Endothelial cell of umbilical vein (primary cell): ENCODE data around the gene JAZF1.

Source experiments
- CTCF ChIP-seq, 2 donors: IDR thresholded peaks; 1 replicate in 1 of 2; 2 replicates in 1 of 2; pipeline ENCODE4 v1.5.1; 2011; ENCODE audit warnings: low read length in 2 of 2, mild to moderate bottlenecking in 2 of 2, moderate library complexity in 2 of 2, control low read depth in 1 of 2, inconsistent platforms in 1 of 2, low read depth in 1 of 2; ENCODE audit not compliant: insufficient read depth in 1 of 2; ENCODE audit errors: extremely low read depth in 1 of 2
- FOS ChIP-seq: IDR thresholded peaks from 2 replicates; pipeline ENCODE4 v1.6.1; 2011; ENCODE audit warnings: mild to moderate bottlenecking, low read length, moderate library complexity, borderline replicate concordance; ENCODE audit not compliant: insufficient read depth
- MAX ChIP-seq: IDR thresholded peaks from 2 replicates; pipeline ENCODE4 v1.6.1; 2011; ENCODE audit not compliant: insufficient read depth, insufficient read length
- MYC ChIP-seq: IDR thresholded peaks from one replicate; pipeline ENCODE4 v1.6.1; 2011; ENCODE audit warnings: mild to moderate bottlenecking, low read depth, low read length
- POLR2A ChIP-seq: IDR thresholded peaks from 2 replicates; pipeline ENCODE4 v1.6.1; 2012; ENCODE audit warnings: low read depth, mild to moderate bottlenecking, control low read depth, low read length
- POLR2AphosphoS5 ChIP-seq: IDR thresholded peaks from 2 replicates; pipeline ENCODE4 v1.6.1; 2012; ENCODE audit warnings: low read depth, mild to moderate bottlenecking, control low read depth, low read length, moderate library complexity; ENCODE audit not compliant: insufficient read depth

- TF ChIP-seq MYC (no peak), POLR2A (no peak), FOS (no peak), MAX (no peak), CTCF (IDR thresholded peaks at IDR 0.05; ENCODE audit: extremely low read depth in 1 of 2, insufficient read depth in 1 of 2, low read depth in 1 of 2, low read length in 2 of 2) (no peak), POLR2AphosphoS5 (no peak)
Measured at GRCh38 chr7:28128608-28129007, 52.0 kb downstream of the JAZF1 start.
